Muscle layer of colon (tissue), 2 donors: ENCODE data around the gene OTOP2.
A peak's percentile ranks its signal among the peaks of the same experiment; 100 is the strongest.

Source experiments
- H3K27ac ChIP-seq: one replicate; pipeline ENCODE4 v1.7.0; 2013; ENCODE audit warnings: low read depth, mild to moderate bottlenecking, low read length, moderate library complexity
- H3K27me3 ChIP-seq, 2 donors: one replicate each; pipeline ENCODE4 v1.7.0; 2013; ENCODE audit warnings: low read length in 2 of 2, mild to moderate bottlenecking in 2 of 2; ENCODE audit not compliant: insufficient read depth in 2 of 2, control insufficient read depth in 1 of 2
- H3K36me3 ChIP-seq: one replicate; pipeline ENCODE4 v1.7.0; 2013; ENCODE audit warnings: mild to moderate bottlenecking, low read length; ENCODE audit not compliant: insufficient read depth
- H3K4me1 ChIP-seq: one replicate; pipeline ENCODE4 v1.7.0; 2013; ENCODE audit warnings: mild to moderate bottlenecking, low read length; ENCODE audit not compliant: insufficient read depth
- H3K4me3 ChIP-seq, 2 donors: one replicate each; pipeline ENCODE4 v1.7.0; 2013; ENCODE audit warnings: low read length in 2 of 2, low read depth in 1 of 2, mild to moderate bottlenecking in 1 of 2, moderate library complexity in 1 of 2
- H3K9ac ChIP-seq: one replicate; pipeline ENCODE4 v1.7.0; 2013; ENCODE audit warnings: low read length
- H3K9me3 ChIP-seq: one replicate; pipeline ENCODE4 v1.7.0; 2013; ENCODE audit warnings: mild to moderate bottlenecking, low read length
- donor health status: abdominal sarcoma.
- donor health status: Adenocarcinoma of cecum.

OTOP2 gene

DNA sequence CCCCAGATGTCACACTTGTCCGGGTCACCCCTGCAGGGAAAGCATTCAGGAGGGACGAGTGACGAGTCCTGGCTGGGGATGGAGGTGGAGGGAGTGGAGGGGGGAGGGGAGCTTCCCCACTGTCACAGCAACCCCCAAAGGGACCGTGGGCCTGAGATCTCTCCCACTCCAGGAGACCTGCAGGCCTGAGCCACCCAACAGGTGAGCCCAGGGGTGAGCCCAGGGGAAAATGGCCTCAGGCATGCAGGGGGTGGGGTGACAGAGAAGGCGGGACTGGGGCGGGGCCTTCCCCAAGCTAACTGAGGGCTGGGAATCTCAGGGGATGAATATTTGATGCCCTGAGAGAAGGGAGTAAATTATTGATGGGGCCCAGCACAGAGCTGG is 3.4 kb upstream of the OTOP2 start:
- peaks cover 26 to 74% of the 10 kb centered on the region in 2 donors for H3K27me3 ChIP-seq
- no peak overlapping the region for H3K27ac ChIP-seq

DNA sequence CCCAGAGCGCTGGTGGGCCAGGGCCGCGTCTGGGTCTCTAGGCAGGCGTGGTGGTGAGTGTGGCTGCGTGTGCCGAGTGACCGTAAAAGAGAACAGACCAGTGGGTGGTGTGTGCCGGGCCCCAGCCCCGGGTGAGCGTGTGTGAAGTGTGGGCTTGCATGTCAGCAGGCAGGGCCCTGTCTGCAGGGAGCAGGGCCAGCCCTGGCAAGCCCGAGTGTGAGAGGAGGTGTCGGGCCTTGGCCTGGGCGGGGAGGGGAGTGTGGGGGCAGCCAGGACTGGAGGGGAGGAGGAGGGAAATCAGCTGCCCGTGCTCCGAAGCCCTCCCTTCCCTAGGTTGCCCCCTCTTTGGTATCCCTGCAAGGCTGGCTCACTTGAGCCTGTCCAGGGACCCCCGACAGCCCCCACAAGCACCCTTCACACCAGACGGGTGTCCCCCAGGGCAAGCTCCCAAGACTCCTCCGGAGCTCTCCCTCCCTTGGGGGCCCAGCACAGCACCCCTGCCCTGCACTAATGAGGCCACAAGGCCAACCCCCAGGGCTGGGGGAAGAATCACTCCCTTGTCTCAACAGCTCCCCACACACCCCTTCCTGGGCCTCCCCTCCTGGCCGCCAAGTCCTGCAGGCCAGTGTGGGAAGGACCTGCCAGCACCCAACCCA is 2.9 kb upstream of the OTOP2 start:
- H3K27me3 ChIP-seq = peaks cover 29 to 72% of the 10 kb centered on the region in 2 donors
- H3K4me3 ChIP-seq = no peak overlapping the region
- H3K4me1 ChIP-seq = no peaks in the 10 kb centered on the region

More for the DNA sequence above, 3.4 kb upstream of the OTOP2 start:
- H3K4me3 ChIP-seq = no peak overlapping the region
- H3K9me3 ChIP-seq = no peaks in the 10 kb centered on the region
- H3K9ac ChIP-seq = no peak overlapping the region
- no peaks in the 10 kb centered on the region for H3K4me1 ChIP-seq
- H3K36me3 ChIP-seq = no peaks in the 10 kb centered on the region

DNA sequence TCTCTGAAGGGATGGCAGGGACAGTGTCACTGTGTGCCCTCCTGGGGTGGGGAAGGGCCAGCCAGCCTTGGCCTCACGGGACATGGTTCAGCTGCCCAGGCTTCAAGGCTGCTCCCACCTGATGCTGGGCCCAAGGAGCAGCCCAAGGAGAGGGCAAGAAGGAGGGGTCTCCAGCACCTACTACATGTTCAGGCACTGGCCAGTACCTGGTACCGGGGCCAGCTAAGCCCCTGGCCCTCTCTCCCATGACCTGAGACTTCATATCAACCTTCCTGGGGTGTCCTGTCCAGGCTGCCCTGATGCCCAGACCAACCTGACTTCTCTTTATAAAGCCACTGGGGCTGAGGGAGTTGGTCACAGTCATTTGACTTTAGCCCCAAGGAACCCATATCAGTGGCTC is 2.3 kb upstream of the OTOP2 start:
- no peak overlapping the region for H3K27ac ChIP-seq
- H3K36me3 ChIP-seq = no peaks in the 10 kb centered on the region
- no peaks in the 10 kb centered on the region for H3K9me3 ChIP-seq
- no peaks in the 10 kb centered on the region for H3K4me1 ChIP-seq
- peaks cover 29 to 72% of the 10 kb centered on the region in 2 donors for H3K27me3 ChIP-seq
- H3K9ac ChIP-seq = no peak overlapping the region
- no peak overlapping the region for H3K4me3 ChIP-seq

More for the DNA sequence above, 2.9 kb upstream of the OTOP2 start:
- H3K9ac ChIP-seq = no peak overlapping the region
- no peaks in the 10 kb centered on the region for H3K36me3 ChIP-seq
- H3K27ac ChIP-seq = no peak overlapping the region
- H3K9me3 ChIP-seq = no peaks in the 10 kb centered on the region

DNA sequence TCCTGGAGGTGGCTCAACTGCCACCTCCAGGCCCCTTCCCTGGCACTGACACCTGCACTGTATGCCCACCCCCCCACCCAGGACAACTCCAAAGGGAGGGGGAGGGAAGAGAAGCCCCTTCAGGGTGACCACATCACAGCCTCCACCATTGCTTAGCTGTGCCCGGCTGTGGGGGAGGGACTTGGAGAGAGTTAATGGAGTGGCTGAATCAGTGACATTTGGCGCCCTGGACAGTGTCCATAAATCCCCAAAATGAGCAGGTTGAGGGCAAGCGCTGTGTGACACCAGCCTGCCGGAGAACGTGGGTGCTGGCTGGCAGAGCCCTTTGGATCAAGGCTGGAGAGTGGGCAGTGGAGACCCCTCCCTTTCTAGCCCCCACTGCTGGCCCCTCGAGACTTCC is 1.9 kb upstream of the OTOP2 start:
- H3K36me3 ChIP-seq = no peaks in the 10 kb centered on the region
- no peaks in the 10 kb centered on the region for H3K9me3 ChIP-seq
- H3K4me1 ChIP-seq = no peaks in the 10 kb centered on the region
- H3K27me3 ChIP-seq = peaks cover 29 to 71% of the 10 kb centered on the region in 2 donors
- no peak overlapping the region for H3K27ac ChIP-seq
- no peak overlapping the region for H3K4me3 ChIP-seq
- H3K9ac ChIP-seq = no peak overlapping the region

DNA sequence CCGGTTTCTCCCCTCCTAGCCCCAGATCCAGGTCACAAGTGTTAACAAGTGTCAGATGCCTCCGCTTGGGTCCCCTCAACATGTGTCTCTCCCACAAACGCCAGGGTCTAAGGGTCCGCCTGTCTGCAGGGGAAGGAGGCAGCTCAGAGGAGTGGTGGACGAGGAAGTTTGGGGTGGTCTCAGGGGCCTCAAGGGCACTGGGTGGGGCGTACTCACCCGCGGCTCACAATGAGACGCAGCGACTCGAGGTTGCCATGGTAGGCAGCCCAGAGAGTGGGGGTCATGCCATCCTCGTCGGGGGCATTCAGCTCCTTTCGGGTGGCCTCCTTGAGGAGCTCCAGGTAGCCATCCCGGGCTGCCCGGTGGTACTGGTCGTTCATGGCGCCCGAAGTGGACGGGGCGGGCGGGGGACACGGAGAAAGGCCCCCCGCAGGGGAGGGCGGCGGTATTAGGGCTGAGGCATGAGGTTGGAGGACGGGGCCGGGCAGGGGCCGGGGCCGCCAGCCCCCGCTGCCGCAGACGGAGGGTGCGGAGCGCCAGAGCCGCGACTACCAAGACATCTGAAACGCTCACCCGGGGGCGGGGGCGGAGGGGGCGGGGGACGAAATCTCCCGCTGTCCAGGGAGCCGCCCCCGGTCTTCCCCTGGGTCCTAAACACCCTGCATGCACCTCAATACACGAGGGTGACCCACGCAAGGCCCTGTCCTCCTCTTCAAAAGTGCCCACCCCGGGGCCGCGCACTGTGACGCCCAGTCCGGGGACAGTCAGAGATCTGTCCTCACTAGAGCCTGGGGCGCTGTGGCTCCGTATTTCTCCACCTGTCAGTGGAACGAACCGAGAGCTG is 1.2 kb upstream of the OTOP2 start, which contains the start of gene USH1G:
USH1G (minus strand) TSS at position 562 of the 844 bp plus-strand sequence; CDS start at position 380, 182 bp downstream.
- H3K4me1 ChIP-seq = no peaks in the 10 kb centered on the region
- peaks cover 29 to 70% of the 10 kb centered on the region in 2 donors for H3K27me3 ChIP-seq
- H3K4me3 ChIP-seq = peak within 1 kb of the TSS in 1 of 2 donors; percentile 2
- H3K9me3 ChIP-seq = no peaks in the 10 kb centered on the region
- H3K36me3 ChIP-seq = no peaks in the 10 kb centered on the region
- no peak within 1 kb of the TSS for H3K27ac ChIP-seq
- H3K9ac ChIP-seq = no peak within 1 kb of the TSS

DNA sequence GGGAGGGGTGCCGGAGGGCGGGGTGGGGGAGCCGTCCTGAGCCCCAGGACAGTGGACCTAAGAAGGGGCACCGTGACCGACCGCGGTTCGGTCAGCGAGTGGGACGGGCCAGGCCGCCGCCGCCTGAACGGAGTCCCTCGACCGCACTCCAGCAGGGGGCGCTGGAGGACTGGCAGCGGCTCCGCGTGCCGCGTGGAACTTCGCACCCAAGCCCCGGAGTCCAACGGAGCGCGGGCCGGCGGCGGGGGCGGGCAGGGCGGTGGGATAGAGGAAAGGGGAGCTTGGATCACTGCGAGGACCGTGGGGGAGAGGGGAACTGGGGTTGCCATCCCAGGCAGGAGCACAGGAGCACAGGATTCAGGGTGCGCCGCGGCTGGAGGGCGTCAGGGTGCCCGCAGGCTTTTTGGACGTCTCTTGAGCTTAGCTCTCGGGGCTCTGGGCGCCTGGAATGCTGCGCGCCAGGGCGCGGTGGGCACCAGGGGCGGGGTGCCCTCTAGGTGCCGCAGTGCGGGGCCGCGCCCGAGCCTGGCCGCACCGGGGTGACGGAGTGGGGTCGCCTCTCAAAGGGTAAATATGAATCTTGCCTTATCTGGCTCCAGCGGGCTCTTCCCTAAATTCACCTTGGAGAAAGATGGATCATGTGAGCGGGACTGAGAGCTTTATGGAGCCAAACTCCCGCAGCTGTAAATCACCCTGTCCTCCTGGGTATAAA is 379 bp upstream of the OTOP2 start:
- H3K9ac ChIP-seq = no peak overlapping the region
- H3K36me3 ChIP-seq = no peaks in the 10 kb centered on the region
- H3K27me3 ChIP-seq = peaks cover 29 to 70% of the 10 kb centered on the region in 2 donors
- H3K4me1 ChIP-seq = no peaks in the 10 kb centered on the region
- peak overlapping the region in 1 of 2 donors; percentile 2 for H3K4me3 ChIP-seq
- no peaks in the 10 kb centered on the region for H3K9me3 ChIP-seq
- no peak overlapping the region for H3K27ac ChIP-seq

DNA sequence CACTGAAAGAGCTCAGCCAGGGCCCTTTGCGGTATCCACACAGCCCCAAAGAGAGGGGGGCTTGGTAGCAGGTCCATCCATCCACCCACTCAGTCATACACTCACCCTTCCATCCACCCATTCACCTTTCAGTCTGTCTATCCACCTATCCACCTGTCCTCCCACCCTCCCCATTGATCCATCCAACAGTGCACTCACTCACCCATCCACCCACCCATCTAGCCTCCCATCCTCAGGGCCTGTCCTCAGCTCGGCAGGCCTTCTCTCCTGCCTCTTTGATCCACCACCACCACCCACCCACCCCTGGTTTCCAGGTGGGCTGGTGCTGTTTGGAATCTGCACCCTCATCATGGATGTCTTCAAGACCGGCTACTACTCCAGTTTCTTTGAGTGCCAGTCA is 1.2 kb downstream of the OTOP2 start:
- Histone ChIP-seq H3K36me3 (no peaks in the 10 kb centered on the region), H3K9me3 (no peaks in the 10 kb centered on the region), H3K9ac (no peak overlapping the region), H3K27me3 (peaks cover 29 to 59% of the 10 kb centered on the region in 2 donors), H3K4me3 (no peak overlapping the region), H3K4me1 (no peaks in the 10 kb centered on the region), H3K27ac (no peak overlapping the region)

DNA sequence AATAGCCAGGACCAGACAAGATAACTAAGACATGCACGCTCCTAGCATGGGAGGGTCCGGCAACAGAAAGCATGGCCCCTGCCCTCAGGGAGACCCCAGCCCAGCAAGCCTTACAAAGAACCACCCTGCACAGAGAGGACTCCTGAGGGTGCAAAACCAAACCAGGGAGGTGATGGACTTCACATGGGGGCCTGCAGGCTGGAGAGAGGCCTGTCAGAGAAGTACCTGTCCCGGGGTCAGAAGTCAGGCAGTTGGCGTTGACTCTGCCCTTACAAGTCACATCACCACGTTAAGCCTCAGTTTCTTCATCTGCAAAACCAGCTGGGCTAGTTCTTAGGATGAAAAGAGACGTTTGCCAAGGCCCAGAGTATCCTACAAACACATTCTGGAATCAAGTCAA is 4.7 kb downstream of the OTOP2 start:
- Histone ChIP-seq H3K36me3 (no peaks in the 10 kb centered on the region), H3K27me3 (peaks cover 18 to 42% of the 10 kb centered on the region in 2 donors), H3K4me3 (no peak overlapping the region), H3K4me1 (no peaks in the 10 kb centered on the region), H3K9me3 (no peaks in the 10 kb centered on the region), H3K9ac (no peak overlapping the region), H3K27ac (no peak overlapping the region)

DNA sequence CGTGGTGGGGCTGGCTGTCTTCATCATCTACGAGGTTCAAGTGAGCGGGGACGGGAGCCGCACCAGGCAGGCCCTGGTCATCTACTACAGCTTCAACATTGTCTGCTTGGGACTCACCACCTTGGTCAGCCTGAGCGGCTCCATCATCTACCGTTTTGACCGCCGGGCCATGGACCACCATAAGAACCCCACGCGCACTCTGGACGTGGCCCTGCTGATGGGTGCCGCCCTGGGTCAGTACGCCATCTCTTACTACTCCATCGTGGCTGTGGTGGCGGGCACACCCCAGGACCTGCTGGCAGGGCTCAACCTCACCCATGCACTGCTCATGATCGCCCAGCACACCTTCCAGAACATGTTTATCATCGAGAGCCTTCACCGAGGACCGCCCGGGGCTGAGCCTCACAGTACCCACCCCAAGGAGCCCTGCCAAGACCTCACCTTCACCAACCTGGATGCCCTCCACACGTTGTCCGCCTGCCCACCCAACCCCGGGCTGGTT is 6.5 kb downstream of the OTOP2 start:
- Histone ChIP-seq H3K4me1 (no peaks in the 10 kb centered on the region), H3K27me3 (peaks cover 7 to 31% of the 10 kb centered on the region in 2 donors), H3K4me3 (no peak overlapping the region), H3K36me3 (no peaks in the 10 kb centered on the region), H3K27ac (no peak overlapping the region), H3K9me3 (no peaks in the 10 kb centered on the region), H3K9ac (no peak overlapping the region)

DNA sequence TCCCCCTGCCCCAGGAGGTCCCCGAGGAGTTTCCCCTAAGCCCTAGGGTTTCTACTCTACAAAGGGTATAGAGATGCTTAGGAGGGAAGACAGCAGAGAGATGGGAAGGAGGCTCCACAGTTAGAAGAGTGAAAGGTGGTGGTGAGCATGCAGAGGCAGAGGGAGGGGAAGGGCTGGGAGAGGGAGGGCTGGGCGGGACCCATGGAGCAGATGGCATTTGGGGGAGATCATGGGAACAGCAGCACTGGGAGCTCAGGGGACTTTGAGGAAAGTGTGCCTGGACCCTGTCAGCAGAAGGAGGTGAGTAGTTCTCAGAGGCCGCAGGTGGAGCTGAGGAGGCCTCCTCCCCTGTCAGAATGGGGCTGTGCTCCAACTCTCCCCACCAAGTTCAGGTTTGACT is 11.0 kb downstream of the OTOP2 start:
- H3K36me3 ChIP-seq = no peaks in the 10 kb centered on the region
- peaks cover 22 to 52% of the 10 kb centered on the region in 2 donors for H3K27me3 ChIP-seq
- H3K9ac ChIP-seq = no peak overlapping the region
- no peaks in the 10 kb centered on the region for H3K9me3 ChIP-seq
- no peaks in the 10 kb centered on the region for H3K4me1 ChIP-seq
- no peak overlapping the region for H3K27ac ChIP-seq
- no peak overlapping the region for H3K4me3 ChIP-seq
